Epidermal melanocyte (primary cell): Measurements from ENCODE around the gene WAC.
"Not testable (repeated sequence)": the region's sequence is repeated elsewhere in the genome, so short reads cannot be mapped to it uniquely, and the experiment has no call there.

ENCODE experiments used
- DNase-seq: peaks from one replicate; pipeline ENCODE4 v3.0.0; 2011; ENCODE audit warnings: low spot score; ENCODE audit not compliant: insufficient read length

WAC gene

GRCh38 chr10:28564905-28565304 is 32.0 kb downstream of the WAC start:
- DNase-seq: no peak

DNA sequence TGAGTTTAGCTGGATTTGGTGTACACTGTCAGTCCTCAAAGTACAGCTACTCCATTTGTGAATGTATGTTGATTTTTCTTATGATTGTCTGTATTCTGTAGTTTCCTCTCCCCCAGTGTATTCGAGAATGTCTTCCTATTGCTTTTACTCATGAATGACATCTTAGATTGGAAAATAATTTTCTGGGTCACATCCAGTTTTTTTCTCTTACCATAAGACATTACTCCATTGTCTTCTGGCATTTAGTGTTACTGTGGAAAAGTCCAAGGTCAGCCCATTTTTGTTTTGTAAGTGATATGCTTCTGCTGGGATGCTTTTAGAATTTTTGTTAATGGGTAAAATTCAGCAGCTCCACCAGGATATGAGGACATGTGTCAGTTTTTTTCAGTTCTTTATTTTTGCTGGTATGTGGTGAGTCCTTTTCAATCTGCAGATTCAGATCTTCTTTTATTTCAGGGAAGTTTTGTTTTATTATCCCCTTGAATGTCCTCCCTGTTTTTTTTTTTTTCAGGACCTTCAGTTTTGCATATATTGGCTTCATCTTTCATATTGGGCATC is 33.6 kb downstream of the WAC start:
- DNase-seq: no peak

DNA sequence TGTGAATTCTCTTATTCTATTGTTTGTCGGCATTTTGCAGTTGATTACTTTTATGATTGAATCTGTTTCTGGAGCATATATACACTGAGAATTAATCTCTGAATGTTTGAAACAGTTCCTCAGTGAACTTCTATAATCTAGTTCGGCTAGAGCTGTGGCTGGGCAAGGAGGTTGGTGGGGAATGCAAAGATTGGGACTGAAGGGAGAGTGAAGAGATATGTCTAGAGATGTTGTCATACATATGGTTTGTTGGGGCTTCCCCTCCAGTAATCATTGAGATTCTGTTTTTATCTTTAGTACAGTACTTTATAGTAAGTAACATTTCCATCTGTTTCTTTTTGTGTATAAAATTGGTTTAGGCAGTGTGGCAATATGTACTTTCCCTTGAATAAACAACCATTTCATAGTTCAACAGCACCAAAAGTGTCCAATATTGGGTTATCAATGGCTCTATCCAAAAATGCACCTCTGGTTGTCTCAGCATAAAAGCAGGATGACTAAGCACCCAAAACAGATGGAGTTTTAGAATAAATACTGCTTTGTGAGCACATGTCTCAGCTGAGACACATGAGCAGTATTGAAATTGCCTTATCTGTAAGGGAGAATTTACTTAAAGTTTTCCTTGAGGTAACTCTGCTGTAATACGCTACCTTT is 36.7 kb downstream of the WAC start:
- DNase-seq: no peak

DNA sequence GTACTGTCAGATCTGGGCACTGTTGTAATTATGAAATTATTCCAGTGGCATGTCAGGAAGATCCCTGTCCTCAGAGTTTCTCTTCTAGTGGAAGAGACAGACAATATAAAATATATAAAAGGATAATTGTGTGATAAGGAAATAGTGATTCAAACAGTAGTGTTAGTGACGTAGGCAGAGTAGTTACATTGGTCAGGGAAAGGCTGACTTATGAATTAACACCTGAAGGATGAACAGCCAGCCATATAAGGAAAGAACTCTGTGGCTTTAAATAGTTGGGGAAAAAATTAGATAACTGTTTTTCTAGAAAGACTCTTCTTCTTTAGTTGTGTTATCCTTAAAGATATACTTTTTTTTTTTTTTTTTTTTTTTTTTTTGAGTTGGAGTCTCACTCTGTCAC is 37.7 kb downstream of the WAC start:
- no peak for DNase-seq

DNA sequence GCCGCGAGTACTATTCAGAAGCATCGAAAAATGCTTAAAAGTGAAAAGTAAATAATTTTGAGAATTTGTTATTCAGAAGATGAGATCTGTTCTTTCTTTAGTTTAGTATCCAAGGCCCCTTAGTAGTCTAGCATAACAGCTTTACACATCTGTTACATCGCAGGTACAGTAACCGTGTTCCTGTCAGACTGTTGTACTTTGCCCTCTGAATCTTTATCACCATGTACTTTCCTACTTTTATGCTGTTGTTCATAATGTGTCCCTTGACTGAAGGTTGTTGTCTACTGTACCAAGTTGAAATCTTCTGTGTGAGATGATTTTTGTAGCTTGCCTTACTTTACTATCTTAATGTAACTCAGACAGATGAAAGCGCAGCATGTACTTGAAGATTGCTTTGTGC is 38.3 kb downstream of the WAC start:
- DNase-seq: no peak

DNA sequence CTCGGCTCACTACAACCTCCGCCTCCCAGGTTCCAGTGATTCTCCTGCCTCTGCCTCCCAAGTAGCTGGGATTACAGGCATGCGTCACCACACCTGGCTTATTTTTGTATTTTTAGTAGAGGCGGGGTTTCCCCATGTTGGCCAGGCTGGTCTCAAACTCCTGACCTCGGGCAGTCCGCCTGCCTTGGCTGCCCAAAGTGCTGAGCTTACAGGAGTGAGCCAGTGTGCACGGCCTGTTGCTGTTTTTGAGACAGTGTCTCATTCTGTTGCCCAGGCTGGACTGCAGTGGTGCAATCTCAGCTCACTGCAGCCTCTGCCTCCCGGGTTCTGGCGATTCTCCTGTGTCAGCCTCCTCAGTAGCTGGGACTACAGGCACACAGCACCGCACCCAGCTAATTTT is 41.3 kb downstream of the WAC start:
- not testable (repeated sequence) for DNase-seq

DNA sequence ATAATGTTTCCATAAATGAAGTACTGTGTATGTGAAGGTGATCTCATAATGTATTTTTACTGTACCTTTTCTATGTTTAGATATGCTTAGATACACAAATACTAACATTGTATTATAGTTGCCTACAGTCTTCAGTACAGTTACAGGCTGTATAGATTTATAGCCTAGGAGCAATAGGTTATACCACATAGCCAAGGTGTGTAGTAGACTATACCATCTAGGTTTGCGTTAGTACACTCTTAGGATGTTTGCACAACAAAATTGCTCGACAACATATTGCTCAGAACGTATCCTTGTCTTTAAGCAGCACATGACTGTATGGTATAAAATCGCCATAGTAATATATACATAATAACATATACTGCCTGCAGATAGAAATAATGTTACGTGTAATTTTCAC is 42.9 kb downstream of the WAC start:
- no peak for DNase-seq

GRCh38 chr10:28577506-28577905 is 44.6 kb downstream of the WAC start:
- DNase-seq: no peak

GRCh38 chr10:28578454-28578853 is 45.5 kb downstream of the WAC start:
- no peak for DNase-seq

DNA sequence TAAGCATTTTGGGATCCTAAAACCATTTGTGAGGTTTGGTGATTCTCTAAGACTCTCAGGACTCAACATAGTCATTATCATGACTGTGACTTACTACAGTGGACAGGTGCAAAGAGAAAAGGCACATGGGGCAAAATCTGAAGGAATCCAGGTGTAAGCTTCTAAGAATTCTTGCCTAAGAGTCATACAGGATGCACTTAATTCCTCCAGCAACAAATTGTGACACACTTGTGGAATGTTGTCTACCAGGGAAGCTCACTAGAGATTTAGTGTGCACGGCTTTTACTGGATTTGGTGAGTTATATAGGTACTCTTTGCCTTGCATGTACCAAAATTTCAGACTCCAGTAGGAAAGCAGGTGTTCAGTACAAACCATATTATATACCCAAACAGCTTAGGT is 47.9 kb downstream of the WAC start:
- DNase-seq: no peak

GRCh38 chr10:28581916-28582315 is 49.0 kb downstream of the WAC start:
- DNase-seq: no peak

GRCh38 chr10:28585076-28585475 is 52.2 kb downstream of the WAC start:
- no peak for DNase-seq

GRCh38 chr10:28586176-28586575 is 53.3 kb downstream of the WAC start:
- DNase-seq: no peak

- DNase-seq: no peak
Measured at GRCh38 chr10:28587270-28587969, 54.5 kb downstream of the WAC start.

DNA sequence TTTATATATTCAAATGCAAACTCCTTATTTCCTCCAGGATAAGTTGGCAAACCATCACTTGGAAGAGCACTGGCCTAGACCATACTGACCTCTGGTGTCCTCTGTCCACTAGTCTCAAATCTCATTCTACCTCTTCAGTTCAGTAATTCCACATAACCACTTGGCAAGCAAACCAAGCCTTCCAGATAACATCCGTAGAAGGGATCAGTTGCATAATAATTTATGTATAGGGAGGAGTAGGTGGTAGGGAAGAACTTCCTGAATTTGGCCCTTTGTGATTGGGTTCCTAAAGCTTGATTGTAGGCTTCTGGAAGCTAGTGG is 55.0 kb downstream of the WAC start:
- no peak for DNase-seq

GRCh38 chr10:28592953-28593352 is 60.0 kb downstream of the WAC start:
- no peak for DNase-seq

DNA sequence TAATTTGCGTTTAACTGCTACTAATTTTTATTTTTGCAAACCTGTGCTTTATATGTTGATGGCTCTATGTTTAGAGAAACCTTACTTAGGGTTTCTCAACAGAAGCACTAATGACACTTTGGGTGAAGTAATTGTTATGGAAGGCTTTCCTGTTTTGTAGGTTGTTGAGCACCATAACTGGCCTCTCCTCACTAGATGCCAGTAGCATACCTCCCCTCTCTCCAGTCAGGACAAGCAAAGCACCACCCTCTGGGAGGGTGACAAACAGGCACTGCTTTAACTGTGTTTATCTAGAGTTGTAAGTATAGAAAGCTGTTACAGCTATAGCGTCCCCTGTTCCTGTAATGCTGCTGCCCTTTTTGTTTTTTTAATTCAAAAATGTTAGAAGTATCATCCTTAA is 60.9 kb downstream of the WAC start:
- no peak for DNase-seq

GRCh38 chr10:28594406-28594805 is 61.5 kb downstream of the WAC start:
- DNase-seq: no peak

DNA sequence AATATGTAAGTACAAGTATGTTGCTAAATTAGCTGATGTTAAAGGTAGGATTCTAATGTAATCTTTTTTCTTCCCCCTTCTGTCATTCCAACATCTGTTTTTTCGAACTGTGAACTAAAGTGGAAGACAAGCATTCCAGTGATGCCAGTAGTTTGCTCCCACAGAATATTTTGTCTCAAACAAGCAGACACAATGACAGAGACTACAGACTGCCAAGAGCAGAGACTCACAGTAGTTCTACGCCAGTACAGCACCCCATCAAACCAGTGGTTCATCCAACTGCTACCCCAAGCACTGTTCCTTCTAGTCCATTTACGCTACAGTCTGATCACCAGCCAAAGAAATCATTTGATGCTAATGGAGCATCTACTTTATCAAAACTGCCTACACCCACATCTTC is 62.7 kb downstream of the WAC start:
- no peak for DNase-seq

- DNase-seq: no peak
Measured at GRCh38 chr10:28600056-28600455, 67.1 kb downstream of the WAC start.

DNA sequence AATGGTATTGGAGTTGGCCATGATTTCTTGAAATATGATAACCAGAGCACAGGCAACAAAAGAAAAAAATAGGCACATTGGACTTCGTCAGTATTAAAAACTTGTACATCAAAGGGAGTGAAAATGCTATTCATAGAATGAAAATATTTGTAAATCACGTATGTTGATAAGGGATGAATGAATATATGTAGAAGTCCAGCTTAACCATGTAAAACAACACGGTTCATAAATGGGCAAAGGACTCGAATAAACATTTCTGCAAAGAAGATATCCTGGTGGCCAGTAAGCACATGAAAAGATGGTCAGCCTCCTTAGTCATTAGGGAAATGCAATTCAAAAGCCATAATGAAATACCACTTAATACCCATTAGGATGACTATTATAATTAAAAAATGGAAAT is 68.1 kb downstream of the WAC start:
- DNase-seq: no peak

DNA sequence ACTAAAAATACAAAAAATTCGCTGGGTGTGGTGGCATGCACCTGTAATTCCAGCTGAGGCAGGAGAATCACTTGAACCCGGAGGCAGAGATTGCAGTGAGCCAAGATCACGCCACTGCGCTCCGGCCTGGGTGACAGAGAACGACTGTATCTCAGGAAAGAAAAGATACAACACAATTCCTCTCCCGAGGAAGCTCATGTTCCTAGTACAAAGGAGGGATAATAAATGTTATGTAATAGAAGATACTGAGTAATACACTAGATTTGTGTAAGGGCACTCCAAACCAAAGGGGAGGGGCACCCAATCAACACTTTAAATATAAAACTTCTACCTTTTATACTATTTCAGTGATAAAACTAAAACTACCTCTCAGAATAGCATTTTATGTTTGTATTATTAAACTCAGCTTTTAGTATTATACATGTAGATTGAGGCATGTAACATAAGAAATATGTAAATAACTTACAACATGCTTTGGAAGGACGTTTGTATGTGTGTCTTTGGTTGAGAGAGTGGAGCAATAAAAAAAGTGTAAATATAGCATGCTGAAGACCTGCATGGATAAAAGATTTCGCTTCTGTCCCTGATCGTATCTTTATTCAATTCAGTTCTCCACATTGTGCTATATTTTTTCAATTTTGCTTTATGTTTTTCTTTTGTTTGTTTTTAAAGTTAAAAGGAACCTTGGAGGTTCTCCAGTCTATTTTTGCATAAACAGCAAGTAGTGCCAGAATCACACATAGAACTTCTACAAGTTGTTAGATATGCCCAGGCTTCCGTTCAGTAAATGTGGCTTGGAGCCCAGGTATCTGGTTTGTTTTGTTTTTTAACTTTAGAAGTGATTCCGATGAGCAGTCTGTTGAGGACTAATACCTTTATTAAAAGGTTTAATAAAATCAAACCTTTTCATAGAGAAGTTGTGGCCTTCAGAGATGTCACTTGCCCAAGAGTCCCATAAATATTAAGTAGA is 71.9 kb downstream of the WAC start:
- DNase-seq: no peak
